ENCODE measurements around the gene DBET.
"Not testable (repeated sequence)": the region's sequence is repeated elsewhere in the genome, so short reads cannot be mapped to it uniquely, and the experiment has no call there.

The DBET gene

GRCh38 chr4:190064342-190064741 is at the start of gene DBET:
Gene DBET, plus strand, starts transcription at chr4:190064502.
- DNase-seq, result not testable (repeated sequence)

GRCh38 chr4:190014771-190015537 is 49.3 kb upstream of the DBET start:
- no peak for DNase-seq

- no peak for DNase-seq
These were observed 48.5 kb upstream of the DBET start for GRCh38 chr4:190015538-190016368.

- no peak for DNase-seq
These were observed 47.7 kb upstream of the DBET start for GRCh38 chr4:190016369-190017289.

- DNase-seq, result no peak
These were observed 46.7 kb upstream of the DBET start for GRCh38 chr4:190017357-190018200.

- no peak for DNase-seq
These were observed 45.9 kb upstream of the DBET start for GRCh38 chr4:190018201-190018920.

- DNase-seq, result no peak
These were observed 45.1 kb upstream of the DBET start for GRCh38 chr4:190019023-190019858.

- DNase-seq, result not testable (repeated sequence)
These were observed 44.3 kb upstream of the DBET start for GRCh38 chr4:190019859-190020463.

GRCh38 chr4:190020790-190021717 is 43.2 kb upstream of the DBET start:
- DNase-seq, result no peak

- DNase-seq, result not testable (repeated sequence)
These were observed 42.3 kb upstream of the DBET start for GRCh38 chr4:190021973-190022372.

- not testable (repeated sequence) for DNase-seq
These were observed 41.6 kb upstream of the DBET start for GRCh38 chr4:190022614-190023281.

GRCh38 chr4:190027156-190027555 is 37.1 kb upstream of the DBET start, which contains the start of gene FRG2:
Gene FRG2, minus strand, starts transcription at chr4:190027256. Its CDS starts 52 bp downstream, at chr4:190027204.
- DNase-seq, result not testable (repeated sequence)

GRCh38 chr4:190031264-190031663 is 33.0 kb upstream of the DBET start:
- DNase-seq, result not testable (repeated sequence)

GRCh38 chr4:190037704-190038388 is 26.5 kb upstream of the DBET start:
- DNase-seq, result not testable (repeated sequence)

- DNase-seq, result not testable (repeated sequence)
These were observed 23.4 kb upstream of the DBET start for GRCh38 chr4:190040873-190041272.

- not testable (repeated sequence) for DNase-seq
These were observed 16.7 kb upstream of the DBET start for GRCh38 chr4:190047627-190048026.
